Measurements from ENCODE around the gene CDKN2C.

- TF ChIP-seq EZH2 (IDR thresholded peaks at IDR 0.05; ENCODE audit: low read length, unreplicated experiment) = no peak
- TF ChIP-seq CTCF (conservative IDR thresholded peaks at IDR 0.05; ENCODE audit: low read depth, low read length) = no peak
- TF ChIP-seq EZH2phosphoT487 (IDR thresholded peaks at IDR 0.05; ENCODE audit: borderline replicate concordance, low read length) = no peak
These were observed 49.6 kb upstream of the CDKN2C start for GRCh38 chr1:50920409-50920808.
